HepG2 (cell line): ENCODE measurements around the gene ATPAF2. TPM values are rescaled to one million over a fixed set of nuclear protein-coding genes. Genes with fewer than 3 reads are reported as not detected.

Source experiments
- ATAC-seq: fragments of 200-7000 bp; cut with Tn5 transposase; 3 replicates; pipeline ENCODE4 v1.9.1; 2020; ENCODE audit warnings: mild to moderate bottlenecking, moderate library complexity
- BruUV-seq: library from RNA; stranded (reverse); fragments of 400-500 nt; replicated peaks from 2 replicates; lab custom pipeline; 2021; lab: Mats Ljungman, UMichigan
- CTCF ChIA-PET: fragments of 300-600 bp; formaldehyde crosslinking; extraction: SDS; loops from one replicate; lab custom pipeline; 2021; ENCODE audit warnings: low total read pairs, inconsistent platforms, low intra/inter-chr PET ratio; lab: Yijun Ruan, JAX
- POLR2A ChIA-PET: fragments of 350-600 bp; sonication (Branson Sonifier 250); formaldehyde crosslinking; loops from one replicate; lab custom pipeline; 2020; ENCODE audit warnings: antibody characterized with exemption, inconsistent platforms; lab: Yijun Ruan, JAX
- DNase-seq: peaks from one replicate; pipeline ENCODE4 v3.0.0-alpha.2; 2015; ENCODE audit warnings: low spot score
- FAIRE-seq: peaks from 3 replicates; lab custom pipeline; 2011; peaks lifted over from hg19 to GRCh38; lab: Jason Lieb, UNC
- H2AFZ ChIP-seq: one replicate; pipeline ENCODE4 v1.6.1; 2011; ENCODE audit warnings: low read length, inconsistent platforms
- H3K27ac ChIP-seq: fragments of 300-600 bp; 3 replicates; pipeline ENCODE4 v1.8.0; 2011; ENCODE audit warnings: mixed run types, mild to moderate bottlenecking, mixed read lengths, low read length, inconsistent platforms; ENCODE audit not compliant: insufficient read depth; ENCODE audit errors: extremely low read length
- H3K27me3 ChIP-seq, 2 experiments: fragments of 200-600 bp in 1 of 2; 2 replicates in 1 of 2; 3 replicates in 1 of 2; pipeline versions ENCODE4 v1.6.0 to v1.8.0; 2011; ENCODE audit warnings: low read length in 2 of 2, mild to moderate bottlenecking in 2 of 2, moderate library complexity in 2 of 2, inconsistent platforms in 1 of 2; ENCODE audit not compliant: insufficient read depth in 2 of 2, control insufficient read depth in 1 of 2
- H3K36me3 ChIP-seq, 2 experiments: fragments of 200-600 bp in 1 of 2; replicated peaks in 1 of 2; 2 replicates in 1 of 2; 3 replicates in 1 of 2; pipeline versions ENCODE4 v1.5.1 to v1.8.0; 2011; ENCODE audit warnings: low read length in 2 of 2, inconsistent platforms in 1 of 2; ENCODE audit not compliant: insufficient read depth in 2 of 2, control insufficient read depth in 1 of 2
- H3K4me1 ChIP-seq: 2 replicates; pipeline ENCODE4 v1.5.1; 2012; ENCODE audit warnings: low read length, inconsistent platforms; ENCODE audit not compliant: insufficient read depth
- H3K4me2 ChIP-seq: 2 replicates; pipeline ENCODE4 v1.6.0; 2011; ENCODE audit warnings: low read depth, low read length, inconsistent platforms
- H3K4me3 ChIP-seq, 3 experiments: fragments of 200-600 bp in 1 of 3; sonication (generic), shearing (Covaris generic) in 1 of 3; replicated peaks in 1 of 3; 2 replicates each; pipeline ENCODE4 v1.5.1; 2011 to 2016; ENCODE audit warnings: low read length in 3 of 3, inconsistent platforms in 2 of 3, low read depth in 2 of 3, mild to moderate bottlenecking in 2 of 3, control low read depth in 1 of 3, mixed read lengths in 1 of 3; ENCODE audit not compliant: insufficient read depth in 1 of 3
- H3K79me2 ChIP-seq: one replicate; pipeline ENCODE4 v1.6.1; 2011; ENCODE audit warnings: low read length, inconsistent platforms; ENCODE audit not compliant: insufficient read depth
- H3K9ac ChIP-seq: 2 replicates; pipeline ENCODE4 v1.6.0; 2011; ENCODE audit warnings: mild to moderate bottlenecking, low read depth, low read length, inconsistent platforms; ENCODE audit not compliant: insufficient read depth
- H3K9me3 ChIP-seq: 2 replicates; pipeline ENCODE4 v1.5.1; 2012; ENCODE audit warnings: mild to moderate bottlenecking, low read length
- H4K20me1 ChIP-seq: 2 replicates; pipeline ENCODE4 v1.6.0; 2011; ENCODE audit warnings: inconsistent platforms, mild to moderate bottlenecking, low read length, moderate library complexity; ENCODE audit not compliant: insufficient read depth
- KMT2B ChIP-seq: IDR thresholded peaks from 2 replicates; pipeline ENCODE4 v1.6.1; 2016; ENCODE audit warnings: missing genetic modification reagents, missing compliant biosample characterization
- RXRB ChIP-seq: IDR thresholded peaks from 2 replicates; pipeline ENCODE4 v1.6.1; 2016; ENCODE audit warnings: borderline replicate concordance, missing genetic modification reagents, missing compliant biosample characterization
- SMYD3 ChIP-seq: sonication (generic); formaldehyde crosslinking; IDR thresholded peaks from 2 replicates; pipeline ENCODE4 v1.8.1; 2023; ENCODE audit warnings: mild to moderate bottlenecking, missing genetic modification reagents
- STAT5B ChIP-seq: sonication (generic); formaldehyde crosslinking; IDR thresholded peaks from 2 replicates; pipeline ENCODE4 v1.4.0; 2020; ENCODE audit warnings: missing genetic modification reagents
- ZMAT3 ChIP-seq: sonication (generic); formaldehyde crosslinking; conservative IDR thresholded peaks from 2 replicates; pipeline ENCODE4 v1.7.0; 2021; ENCODE audit warnings: missing genetic modification reagents
- ZNF333 ChIP-seq: sonication (generic); formaldehyde crosslinking; IDR thresholded peaks from 2 replicates; pipeline ENCODE4 v1.4.0; 2020; ENCODE audit warnings: mild to moderate bottlenecking, missing genetic modification reagents, borderline replicate concordance
- ZNF354B ChIP-seq: sonication (generic); formaldehyde crosslinking; IDR thresholded peaks from 2 replicates; pipeline ENCODE4 v1.8.0; 2022; ENCODE audit warnings: mild to moderate bottlenecking, missing genetic modification reagents
- ZNF496 ChIP-seq: sonication (generic); formaldehyde crosslinking; IDR thresholded peaks from 2 replicates; pipeline ENCODE4 v1.8.1; 2023; ENCODE audit warnings: mild to moderate bottlenecking, moderate library complexity, missing genetic modification reagents; ENCODE audit not compliant: insufficient replicate concordance
- ZNF672 ChIP-seq: sonication (generic); formaldehyde crosslinking; IDR thresholded peaks from 2 replicates; pipeline ENCODE4 v1.8.1; 2022; ENCODE audit warnings: missing genetic modification reagents
- ZNF703 ChIP-seq: sonication (generic); formaldehyde crosslinking; IDR thresholded peaks from 2 replicates; pipeline ENCODE4 v1.5.1; 2020; ENCODE audit warnings: missing genetic modification reagents, mild to moderate bottlenecking, moderate library complexity, borderline replicate concordance
- whole genome bisulfite sequencing: methylation state at CpG from one replicate; pipeline ENCODE4 v1.1.6; 2017; ENCODE audit warnings: low lambda C conversion rate; 5-methylcytosine and 5-hydroxymethylcytosine counted together
- in situ Hi-C: cut with HindIII; loops from 2 replicates; pipeline ENCODE4 v1.10.0; 2017; ENCODE audit warnings: low pct_unique_long_range_greater_than_20kb; ENCODE audit not compliant: extremely low pct_ligation_motif_present
- intact Hi-C: fragments of 100-400 bp; cut with micrococcal nuclease; formaldehyde crosslinking; loops from one replicate; pipeline ENCODE4 v1.10.0; 2022; ENCODE audit not compliant: unreplicated experiment
- polyA plus RNA-seq, 8 experiments: library from polyadenylated mRNA; depleted of rRNA in 3 of 8; stranded (reverse) in 7 of 8; unstranded in 1 of 8; fragments of >200 nt; fragmentation: Illumina TruSeq in 4 of 8; extraction: Trizol in 4 of 8; gene quantifications; 2 replicates each; pipeline versions ENCODE4 v1.2.1 to v1.2.3, GENCODE V29; 2011 to 2016; ENCODE audit warnings: low read depth in 4 of 8, missing spikeins in 1 of 8, mixed read lengths in 1 of 8; ENCODE audit not compliant: insufficient read depth in 1 of 8
- total RNA-seq, 5 experiments: library from RNA; depleted of rRNA; stranded (reverse); fragments of >200 nt; fragmentation: Illumina TruSeq; extraction: Trizol; gene quantifications; 2 replicates each; pipeline ENCODE4 v1.2.3, GENCODE V29; 2016; ENCODE audit warnings: low read depth in 1 of 5
- TF ChIP-seq, protein P1 (sequence below): sonication (generic); formaldehyde crosslinking; IDR thresholded peaks from 2 replicates; pipeline ENCODE4 v1.5.0; 2020; ENCODE audit warnings: mild to moderate bottlenecking, missing genetic modification reagents, moderate library complexity
- TF ChIP-seq, protein P2 (sequence below): sonication (generic); formaldehyde crosslinking; IDR thresholded peaks from 2 replicates; pipeline ENCODE4 v1.4.0; 2020; ENCODE audit warnings: missing genetic modification reagents
- TF ChIP-seq, protein P3 (sequence below): fragments of 450-650 bp; IDR thresholded peaks from 2 replicates; pipeline ENCODE4 v1.6.1; 2017
- TF ChIP-seq, protein P4 (sequence below): sonication (generic); formaldehyde crosslinking; IDR thresholded peaks from 2 replicates; pipeline ENCODE4 v1.5.0; 2020; ENCODE audit warnings: missing genetic modification reagents

Gene ATPAF2
- total and polyA plus RNA-seq, 2 of the 13 experiments (the other 11 are each of a cell fraction or from before 2014, with no cell fraction given), result 15.0 to 16.5 TPM

DNA sequence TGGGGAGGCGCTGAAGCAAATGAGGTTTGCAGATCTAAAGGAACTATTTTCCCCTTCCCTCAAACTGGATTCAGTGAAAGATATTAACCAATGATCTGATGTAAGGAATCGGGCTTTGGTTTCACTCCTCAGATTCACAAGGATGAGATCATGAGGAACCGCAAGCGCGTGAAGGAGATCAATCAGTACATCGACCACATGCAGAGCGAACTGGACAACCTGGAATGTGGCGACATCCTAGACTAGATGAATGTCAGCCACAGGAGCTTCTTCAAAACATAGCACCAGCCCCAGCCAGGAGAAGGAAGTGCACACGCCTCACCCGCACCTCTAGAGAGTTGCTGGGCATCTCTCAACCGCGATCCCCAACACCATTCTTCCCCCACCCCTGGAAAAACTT is 22.5 kb downstream of the ATPAF2 start:
- H3K4me1 ChIP-seq, result peaks cover 30% of the 10 kb centered on the region
- no peaks in the 10 kb centered on the region for H3K9me3 ChIP-seq
- POLR2A ChIA-PET, result no interaction called here
- no peak for DNase-seq
- BruUV-seq, result no TSS peak
- no peaks in the 10 kb centered on the region for H3K27me3 ChIP-seq
- H3K4me2 ChIP-seq, result no peak overlapping the region
- no peaks in the 10 kb centered on the region for H4K20me1 ChIP-seq
- TF ChIP-seq SMYD3 (CRISPR knock-in tag) (no peak), ZMAT3 (CRISPR knock-in tag) (no peak), ZNF672 (CRISPR knock-in tag) (no peak), ZNF333 (CRISPR knock-in tag) (no peak), ZNF354B (CRISPR knock-in tag) (no peak), RXRB (no peak), ZNF703 (CRISPR knock-in tag) (no peak), KMT2B (CRISPR knock-in tag) (no peak), STAT5B (CRISPR knock-in tag) (no peak), ZNF496 (CRISPR knock-in tag) (no peak)
- TF ChIP-seq, protein P1, sequence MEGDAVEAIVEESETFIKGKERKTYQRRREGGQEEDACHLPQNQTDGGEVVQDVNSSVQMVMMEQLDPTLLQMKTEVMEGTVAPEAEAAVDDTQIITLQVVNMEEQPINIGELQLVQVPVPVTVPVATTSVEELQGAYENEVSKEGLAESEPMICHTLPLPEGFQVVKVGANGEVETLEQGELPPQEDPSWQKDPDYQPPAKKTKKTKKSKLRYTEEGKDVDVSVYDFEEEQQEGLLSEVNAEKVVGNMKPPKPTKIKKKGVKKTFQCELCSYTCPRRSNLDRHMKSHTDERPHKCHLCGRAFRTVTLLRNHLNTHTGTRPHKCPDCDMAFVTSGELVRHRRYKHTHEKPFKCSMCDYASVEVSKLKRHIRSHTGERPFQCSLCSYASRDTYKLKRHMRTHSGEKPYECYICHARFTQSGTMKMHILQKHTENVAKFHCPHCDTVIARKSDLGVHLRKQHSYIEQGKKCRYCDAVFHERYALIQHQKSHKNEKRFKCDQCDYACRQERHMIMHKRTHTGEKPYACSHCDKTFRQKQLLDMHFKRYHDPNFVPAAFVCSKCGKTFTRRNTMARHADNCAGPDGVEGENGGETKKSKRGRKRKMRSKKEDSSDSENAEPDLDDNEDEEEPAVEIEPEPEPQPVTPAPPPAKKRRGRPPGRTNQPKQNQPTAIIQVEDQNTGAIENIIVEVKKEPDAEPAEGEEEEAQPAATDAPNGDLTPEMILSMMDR (CRISPR knock-in tag), result no peak
- TF ChIP-seq, protein P2, sequence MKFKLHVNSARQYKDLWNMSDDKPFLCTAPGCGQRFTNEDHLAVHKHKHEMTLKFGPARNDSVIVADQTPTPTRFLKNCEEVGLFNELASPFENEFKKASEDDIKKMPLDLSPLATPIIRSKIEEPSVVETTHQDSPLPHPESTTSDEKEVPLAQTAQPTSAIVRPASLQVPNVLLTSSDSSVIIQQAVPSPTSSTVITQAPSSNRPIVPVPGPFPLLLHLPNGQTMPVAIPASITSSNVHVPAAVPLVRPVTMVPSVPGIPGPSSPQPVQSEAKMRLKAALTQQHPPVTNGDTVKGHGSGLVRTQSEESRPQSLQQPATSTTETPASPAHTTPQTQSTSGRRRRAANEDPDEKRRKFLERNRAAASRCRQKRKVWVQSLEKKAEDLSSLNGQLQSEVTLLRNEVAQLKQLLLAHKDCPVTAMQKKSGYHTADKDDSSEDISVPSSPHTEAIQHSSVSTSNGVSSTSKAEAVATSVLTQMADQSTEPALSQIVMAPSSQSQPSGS (CRISPR knock-in tag), result no peak
- TF ChIP-seq, protein P3, sequence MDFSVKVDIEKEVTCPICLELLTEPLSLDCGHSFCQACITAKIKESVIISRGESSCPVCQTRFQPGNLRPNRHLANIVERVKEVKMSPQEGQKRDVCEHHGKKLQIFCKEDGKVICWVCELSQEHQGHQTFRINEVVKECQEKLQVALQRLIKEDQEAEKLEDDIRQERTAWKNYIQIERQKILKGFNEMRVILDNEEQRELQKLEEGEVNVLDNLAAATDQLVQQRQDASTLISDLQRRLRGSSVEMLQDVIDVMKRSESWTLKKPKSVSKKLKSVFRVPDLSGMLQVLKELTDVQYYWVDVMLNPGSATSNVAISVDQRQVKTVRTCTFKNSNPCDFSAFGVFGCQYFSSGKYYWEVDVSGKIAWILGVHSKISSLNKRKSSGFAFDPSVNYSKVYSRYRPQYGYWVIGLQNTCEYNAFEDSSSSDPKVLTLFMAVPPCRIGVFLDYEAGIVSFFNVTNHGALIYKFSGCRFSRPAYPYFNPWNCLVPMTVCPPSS, result no peak
- TF ChIP-seq, protein P4, sequence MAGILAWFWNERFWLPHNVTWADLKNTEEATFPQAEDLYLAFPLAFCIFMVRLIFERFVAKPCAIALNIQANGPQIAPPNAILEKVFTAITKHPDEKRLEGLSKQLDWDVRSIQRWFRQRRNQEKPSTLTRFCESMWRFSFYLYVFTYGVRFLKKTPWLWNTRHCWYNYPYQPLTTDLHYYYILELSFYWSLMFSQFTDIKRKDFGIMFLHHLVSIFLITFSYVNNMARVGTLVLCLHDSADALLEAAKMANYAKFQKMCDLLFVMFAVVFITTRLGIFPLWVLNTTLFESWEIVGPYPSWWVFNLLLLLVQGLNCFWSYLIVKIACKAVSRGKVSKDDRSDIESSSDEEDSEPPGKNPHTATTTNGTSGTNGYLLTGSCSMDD (CRISPR knock-in tag), result no peak
- no peak for ATAC-seq
- no peaks in the 10 kb centered on the region for H3K79me2 ChIP-seq
- no peak overlapping the region for H3K9ac ChIP-seq
- in situ Hi-C loops (loop anchor here (25.0 kb wide), 1 partner anchor 96 kb away; the partner anchor contains the start of gene MYO15A), intact Hi-C loops (no loop called here)
- H3K36me3 ChIP-seq, result peaks cover 0 to 3% of the 10 kb centered on the region in 2 experiments; a peak in 3 of 5 replicates
- CTCF ChIA-PET, result no interaction called here
- H3K4me3 ChIP-seq, result no peak overlapping the region
- 92% methylated on average over 12 of the region's 12 CpGs for WGBS
- FAIRE-seq, result no peak
- H3K27ac ChIP-seq, result no peak overlapping the region
- no peak overlapping the region for H2AFZ ChIP-seq
